Measurements from ENCODE around the gene PRKD1.

GRCh38 chr14:29810064-29810463 is 117.6 kb downstream of the PRKD1 start:
- TF ChIP-seq, protein P1, sequence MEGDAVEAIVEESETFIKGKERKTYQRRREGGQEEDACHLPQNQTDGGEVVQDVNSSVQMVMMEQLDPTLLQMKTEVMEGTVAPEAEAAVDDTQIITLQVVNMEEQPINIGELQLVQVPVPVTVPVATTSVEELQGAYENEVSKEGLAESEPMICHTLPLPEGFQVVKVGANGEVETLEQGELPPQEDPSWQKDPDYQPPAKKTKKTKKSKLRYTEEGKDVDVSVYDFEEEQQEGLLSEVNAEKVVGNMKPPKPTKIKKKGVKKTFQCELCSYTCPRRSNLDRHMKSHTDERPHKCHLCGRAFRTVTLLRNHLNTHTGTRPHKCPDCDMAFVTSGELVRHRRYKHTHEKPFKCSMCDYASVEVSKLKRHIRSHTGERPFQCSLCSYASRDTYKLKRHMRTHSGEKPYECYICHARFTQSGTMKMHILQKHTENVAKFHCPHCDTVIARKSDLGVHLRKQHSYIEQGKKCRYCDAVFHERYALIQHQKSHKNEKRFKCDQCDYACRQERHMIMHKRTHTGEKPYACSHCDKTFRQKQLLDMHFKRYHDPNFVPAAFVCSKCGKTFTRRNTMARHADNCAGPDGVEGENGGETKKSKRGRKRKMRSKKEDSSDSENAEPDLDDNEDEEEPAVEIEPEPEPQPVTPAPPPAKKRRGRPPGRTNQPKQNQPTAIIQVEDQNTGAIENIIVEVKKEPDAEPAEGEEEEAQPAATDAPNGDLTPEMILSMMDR (IDR thresholded peaks at IDR 0.05), result no peak
- TF ChIP-seq POLR2AphosphoS5 (IDR thresholded peaks at IDR 0.05), result no peak
